Lung (tissue), 12 donors: ENCODE data around the gene DLG2. TPM values are rescaled to one million over a fixed set of nuclear protein-coding genes. Genes with fewer than 3 reads are reported as not detected.
A peak's percentile ranks its signal among the peaks of the same experiment; 100 is the strongest.

Source experiments
- ATAC-seq: fragments of 200-7000 bp; cut with Tn5 transposase; one replicate; pipeline ENCODE4 v1.9.1; 2020; ENCODE audit warnings: moderate number of reproducible peaks; ENCODE audit not compliant: insufficient read depth, low FRiP score
- DNase-seq, 3 donors: peaks; one replicate each; pipeline ENCODE4 v3.0.0-alpha.2; 2013 to 2017
- H3K27ac ChIP-seq, 2 donors: one replicate each; pipeline ENCODE4 v1.5.1; 2013; ENCODE audit warnings: mild to moderate bottlenecking in 2 of 2, moderate library complexity in 2 of 2, control low read depth in 1 of 2, inconsistent platforms in 1 of 2, low read depth in 1 of 2, low read length in 1 of 2
- H3K27me3 ChIP-seq, 3 donors: one replicate each; pipeline ENCODE4 v1.5.1; 2013; ENCODE audit warnings: low read length in 2 of 3; ENCODE audit not compliant: control insufficient read depth in 3 of 3, insufficient read depth in 3 of 3
- H3K36me3 ChIP-seq, 4 donors: one replicate each; pipeline ENCODE4 v1.5.1; 2013; ENCODE audit warnings: low read length in 4 of 4, mild to moderate bottlenecking in 1 of 4, moderate library complexity in 1 of 4; ENCODE audit not compliant: control insufficient read depth in 4 of 4, insufficient read depth in 4 of 4
- H3K4me1 ChIP-seq, 5 donors: one replicate each; pipeline ENCODE4 v1.5.1; 2013; ENCODE audit warnings: low read length in 5 of 5, mild to moderate bottlenecking in 2 of 5, moderate library complexity in 1 of 5; ENCODE audit not compliant: control insufficient read depth in 5 of 5, insufficient read depth in 5 of 5
- H3K4me3 ChIP-seq: one replicate; pipeline ENCODE4 v1.5.1; 2013; ENCODE audit warnings: mild to moderate bottlenecking, control low read depth, moderate library complexity
- H3K9ac ChIP-seq, 2 donors: one replicate each; pipeline ENCODE4 v1.5.1; 2013; ENCODE audit warnings: low read length in 2 of 2, control low read depth in 1 of 2; ENCODE audit not compliant: insufficient read depth in 1 of 2
- H3K9me3 ChIP-seq, 4 donors: one replicate each; pipeline ENCODE4 v1.5.1; 2013; ENCODE audit warnings: low read length in 3 of 4, mild to moderate bottlenecking in 1 of 4, moderate library complexity in 1 of 4; ENCODE audit not compliant: control insufficient read depth in 4 of 4, insufficient read depth in 3 of 4
- CTCF ChIP-seq: IDR thresholded peaks from 2 replicates; pipeline ENCODE4 v1.5.1; 2012; ENCODE audit warnings: mild to moderate bottlenecking; ENCODE audit errors: control extremely low read depth, extremely low read depth
- WGBS, 2 donors: extraction: QIAGEN DNeasy Blood & Tissue Kit; methylation state at CpG; one replicate each; pipeline ENCODE4 v1.1.7; 2013; 5-methylcytosine and 5-hydroxymethylcytosine counted together
- polyA plus RNA-seq, 2 donors: library from polyadenylated mRNA; stranded (reverse); fragments of 200-250 nt; gene quantifications; one replicate each; pipeline ENCODE4 v1.2.1, GENCODE V29; 2013
- total RNA-seq, 2 donors: library from RNA; depleted of rRNA in 1 of 2; stranded (reverse); fragments of >200 nt in 1 of 2; gene quantifications; one replicate each; pipeline ENCODE4 v1.2.1, GENCODE V29; 2014 to 2021
- donor health status: control.
- donor health status: control.
- donor health status: Bipolar disorder and iron deficiency.
- donor health status: healthy.
- donor health status: DM: yes; HTN: yes; CAD: no.

Gene DLG2
- total and polyA plus RNA-seq, 4 donors, result 0.32 to 24.1 (median 5.4) TPM

GRCh38 chr11:85558411-85558810 lies 68.7 kb downstream of the DLG2 start:
- no peak for DNase-seq
- Histone ChIP-seq H3K36me3 (no peaks in the 10 kb centered on the region), H3K4me1 (no peaks in the 10 kb centered on the region), H3K27me3 (no peaks in the 10 kb centered on the region), H3K27ac (no peak overlapping the region), H3K4me3 (no peak overlapping the region), H3K9ac (no peak overlapping the region), H3K9me3 (no peaks in the 10 kb centered on the region)
- WGBS, 2 donors, result 90 to 98% methylated on average over 2 of the region's 2 CpGs
- TF ChIP-seq CTCF, result no peak
- no peak for ATAC-seq

- no peak for ATAC-seq
- no peak for TF ChIP-seq CTCF
- no peaks in the 10 kb centered on the region for H3K4me1 ChIP-seq
These were observed 75.3 kb downstream of the DLG2 start for GRCh38 chr11:85551881-85552280.

GRCh38 chr11:85541683-85542082 lies 85.5 kb downstream of the DLG2 start:
- Histone ChIP-seq H3K9ac (no peak overlapping the region), H3K4me3 (no peak overlapping the region), H3K9me3 (peaks cover 0 to 5% (median 0%) of the 10 kb centered on the region in 4 donors), H3K36me3 (no peaks in the 10 kb centered on the region), H3K27ac (no peak overlapping the region), H3K4me1 (no peaks in the 10 kb centered on the region), H3K27me3 (no peaks in the 10 kb centered on the region)
- TF ChIP-seq CTCF, result no peak
- DNase-seq, result no peak
- ATAC-seq, result no peak

More at GRCh38 chr11:85551881-85552280, 75.3 kb downstream of the DLG2 start:
- Histone ChIP-seq H3K4me3 (no peak overlapping the region), H3K9me3 (peaks cover 0 to 3% (median 0%) of the 10 kb centered on the region in 4 donors), H3K27ac (peak overlapping the region in 1 of 2 donors; percentile 21), H3K27me3 (no peaks in the 10 kb centered on the region), H3K36me3 (no peaks in the 10 kb centered on the region), H3K9ac (no peak overlapping the region)
- WGBS, 2 donors, result 77 to 79% methylated on average over 1 of the region's 1 CpG
- DNase-seq, result no peak

GRCh38 chr11:85540635-85541205 lies 86.4 kb downstream of the DLG2 start:
- 77 to 85% methylated on average over 6 of the region's 6 CpGs for WGBS, 2 donors
- Histone ChIP-seq H3K27me3 (no peaks in the 10 kb centered on the region), H3K9me3 (peaks cover 0 to 10% (median 0%) of the 10 kb centered on the region in 4 donors), H3K4me1 (no peaks in the 10 kb centered on the region), H3K36me3 (no peaks in the 10 kb centered on the region), H3K9ac (no peak overlapping the region), H3K27ac (no peak overlapping the region), H3K4me3 (no peak overlapping the region)
- DNase-seq (peak in 1 of 3 donors; percentile 28), ATAC-seq (no peak)
- no peak for TF ChIP-seq CTCF
